ENCODE results near the gene RELN.

- TF ChIP-seq CTCF (IDR thresholded peaks at IDR 0.05 in 4 of 5, conservative IDR thresholded peaks at IDR 0.05 in 1 of 5): no peak
- no peak for TF ChIP-seq POLR2A (IDR thresholded peaks at IDR 0.05)
These were observed 448.4 kb downstream of the RELN start for GRCh38 chr7:103541026-103541425.

All from gastrocnemius medialis (tissue), 4 donors.